Fibroblast of gingiva (primary cell): ENCODE measurements around the gene KRTAP6-2.

ENCODE experiments used
- DNase-seq: peaks from one replicate; pipeline ENCODE4 v3.0.0-alpha.2; 2011; ENCODE audit warnings: low read depth

The KRTAP6-2 gene

DNA sequence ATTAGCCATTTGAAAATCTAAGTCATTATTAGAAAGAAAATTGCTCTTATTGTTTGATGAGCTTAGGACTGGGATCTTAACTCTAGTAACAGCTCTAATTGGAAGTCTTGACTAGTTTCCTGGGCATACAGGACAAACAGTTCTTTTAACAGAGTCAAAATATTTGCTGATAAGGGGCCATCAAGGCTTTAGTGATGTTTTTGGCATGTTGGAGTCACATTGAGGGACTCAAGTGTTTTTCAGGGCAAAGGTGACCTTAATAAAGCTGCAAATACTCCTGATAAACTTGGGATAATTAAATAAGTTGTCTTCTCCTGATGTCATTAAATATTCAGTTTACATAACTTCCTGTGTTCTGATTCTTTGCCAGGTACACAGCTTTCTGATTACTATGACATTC, 31.1 kb downstream of the KRTAP6-2 start:
- no peak for DNase-seq

DNA sequence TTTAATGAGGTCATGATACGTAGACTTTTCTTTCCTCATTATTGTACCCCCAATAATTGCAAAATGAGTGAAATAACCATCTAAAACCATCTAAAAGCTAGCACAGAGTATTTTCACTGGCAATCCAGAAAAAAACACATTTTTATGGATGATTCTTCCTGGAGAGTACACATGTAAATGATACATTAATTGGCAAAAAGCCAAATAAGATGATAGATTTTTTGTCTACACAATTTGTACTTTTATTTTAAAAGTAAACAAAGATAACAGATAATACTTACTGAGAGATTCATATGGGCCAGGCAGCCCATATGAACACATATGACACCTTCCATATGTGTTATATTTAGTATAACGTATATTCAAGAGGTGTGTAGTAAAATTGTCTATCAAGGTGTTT, 35.1 kb downstream of the KRTAP6-2 start:
- DNase-seq: no peak

DNA sequence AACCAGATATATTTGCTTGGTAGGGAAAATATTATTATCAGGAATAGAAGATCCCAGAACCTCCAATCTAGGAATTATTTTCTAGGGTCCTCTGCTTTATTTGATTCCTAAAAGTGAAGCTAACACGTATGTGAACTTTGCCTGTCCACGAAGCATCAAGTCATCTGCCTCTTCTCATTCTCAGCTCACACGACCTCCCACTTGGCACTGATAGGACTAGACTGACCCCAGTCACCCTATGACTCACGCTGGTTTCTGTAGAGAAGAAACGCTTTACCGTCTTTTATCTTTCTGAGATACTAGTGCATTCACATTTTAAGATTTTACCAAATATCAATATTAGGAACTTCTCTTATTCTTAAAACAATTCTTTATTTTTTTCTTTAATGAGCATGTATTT, 35.6 kb downstream of the KRTAP6-2 start:
- DNase-seq: no peak

DNA sequence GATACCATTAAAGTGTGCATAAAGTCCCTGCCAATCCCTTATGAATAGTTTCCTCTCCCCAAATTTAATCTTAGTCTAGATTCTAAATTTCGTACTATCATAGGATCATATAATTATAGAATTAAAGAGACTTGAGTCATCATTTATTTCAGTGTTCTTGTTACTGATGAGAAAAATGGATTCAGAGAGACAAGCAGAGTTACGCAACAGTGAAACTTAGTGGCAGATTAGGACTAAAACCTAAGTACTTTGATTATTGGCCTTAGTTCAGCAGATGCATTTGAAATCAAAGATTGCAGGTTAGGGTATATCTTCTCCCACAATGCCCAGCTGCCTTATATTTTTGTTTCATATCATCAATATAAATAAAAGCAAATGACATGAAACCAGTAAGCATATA, 36.7 kb downstream of the KRTAP6-2 start:
- DNase-seq: no peak

DNA sequence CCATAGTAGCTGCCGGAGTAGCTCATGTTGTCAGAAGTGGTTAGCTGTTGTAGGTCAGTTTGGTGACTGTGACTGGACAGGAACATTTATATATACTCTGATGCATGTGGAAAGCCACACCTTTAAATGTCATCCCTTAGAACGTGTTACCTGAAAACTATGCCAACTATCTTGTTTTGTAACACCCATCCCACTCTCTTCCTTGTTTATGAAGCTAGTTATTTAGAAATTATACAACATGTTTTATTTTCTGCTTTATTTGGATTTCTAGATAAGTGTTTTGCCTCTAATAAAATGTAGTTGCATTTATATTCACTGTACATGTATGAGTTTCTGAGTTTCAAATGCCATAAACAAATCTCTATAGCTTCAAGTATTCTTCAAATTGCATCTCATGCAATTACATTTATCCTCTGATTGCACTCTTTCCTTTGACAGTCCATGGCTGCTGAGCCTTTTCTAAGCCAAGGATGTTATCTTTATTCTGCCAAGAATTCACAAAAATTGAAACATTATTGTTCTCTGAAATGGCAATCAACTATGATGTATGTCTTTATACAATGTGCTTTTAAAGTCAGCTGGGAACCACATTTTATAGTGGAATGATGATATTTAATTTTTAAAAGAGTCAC, 37.3 kb downstream of the KRTAP6-2 start, which contains the start of gene KRTAP19-7:
TSS of gene KRTAP19-7 (minus strand) at position 51 of the 632 bp plus-strand sequence. CDS start at position 26, 25 bp downstream.
- no peak for DNase-seq

DNA sequence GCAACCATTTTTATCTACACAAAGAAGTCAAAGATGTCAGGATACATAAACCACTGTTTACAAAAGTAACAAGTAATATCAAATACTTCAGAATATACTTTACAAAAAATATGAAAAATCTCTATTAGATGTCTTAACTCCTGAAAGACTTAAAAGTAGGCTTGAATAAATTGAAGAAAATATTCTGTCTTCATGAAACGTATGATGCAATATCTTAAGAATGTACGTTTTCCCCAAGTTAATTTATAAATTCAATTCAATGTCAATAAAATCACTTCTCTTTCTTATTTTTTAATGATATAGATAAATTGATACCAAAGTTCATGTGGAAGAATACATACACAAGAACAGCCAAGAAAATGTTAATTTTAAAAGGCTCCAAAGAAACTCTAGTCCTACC, 43.6 kb downstream of the KRTAP6-2 start:
- DNase-seq: no peak

DNA sequence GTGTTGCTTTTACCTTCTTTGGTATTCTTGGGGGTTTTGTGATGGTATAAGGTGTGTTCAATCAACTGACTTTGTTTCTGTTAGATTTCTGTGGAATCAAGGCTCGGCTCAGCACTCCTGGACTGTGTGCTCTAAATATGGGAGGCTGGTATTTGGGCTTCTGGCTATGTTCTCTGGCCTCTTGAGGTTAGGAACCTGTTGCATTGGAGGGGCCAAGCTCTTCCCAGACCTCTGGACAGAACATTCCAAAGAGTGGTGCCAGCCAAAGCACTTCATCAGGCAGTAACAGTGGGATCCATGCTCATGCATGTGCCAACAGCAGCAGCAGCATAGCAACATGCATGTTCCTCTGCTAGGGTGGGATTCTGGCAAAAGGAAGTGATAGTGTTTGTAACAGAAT, 45.9 kb downstream of the KRTAP6-2 start:
- DNase-seq: no peak
